Endothelial cell (in vitro differentiated cells): Measurements from ENCODE around the gene DHX35. TPM values are rescaled to one million over a fixed set of nuclear protein-coding genes. Genes with fewer than 3 reads are reported as not detected.

ENCODE experiments used
- DNase-seq: peaks from one replicate; pipeline ENCODE4 v3.0.0; 2021; ENCODE audit warnings: low spot score
- H3K27ac Mint-ChIP-seq: one replicate; pipeline ENCODE4 v1.8.0; 2021; ENCODE audit warnings: mixed read lengths, inconsistent platforms; ENCODE audit not compliant: unreplicated experiment
- H3K27me3 Mint-ChIP-seq: one replicate; pipeline ENCODE4 v1.8.0; 2021; ENCODE audit warnings: mild to moderate bottlenecking, moderate library complexity, mixed read lengths, inconsistent platforms; ENCODE audit not compliant: unreplicated experiment
- H3K36me3 Mint-ChIP-seq: one replicate; pipeline ENCODE4 v1.8.0; 2021; ENCODE audit warnings: mild to moderate bottlenecking, low read depth, mixed read lengths, inconsistent platforms; ENCODE audit not compliant: unreplicated experiment
- H3K4me1 Mint-ChIP-seq: one replicate; pipeline ENCODE4 v1.8.0; 2021; ENCODE audit warnings: mild to moderate bottlenecking, mixed read lengths, inconsistent platforms; ENCODE audit not compliant: unreplicated experiment
- H3K4me3 Mint-ChIP-seq: one replicate; pipeline ENCODE4 v1.8.0; 2021; ENCODE audit warnings: mild to moderate bottlenecking, mixed read lengths, inconsistent platforms; ENCODE audit not compliant: unreplicated experiment
- H3K9me3 Mint-ChIP-seq: one replicate; pipeline ENCODE4 v1.8.0; 2021; ENCODE audit warnings: mixed read lengths, inconsistent platforms; ENCODE audit not compliant: unreplicated experiment
- total RNA-seq: library from RNA; stranded (reverse); fragmentation: NEBNext Ultra II Directional; extraction: Animal tissue kit (Norgen Biotek cat#: 25700); gene quantifications from one replicate; pipeline ENCODE4 v1.2.1, GENCODE V29; 2021; ENCODE audit not compliant: unreplicated experiment
- TF ChIP-seq, protein P1 (sequence below): fragments of 200-600 bp; sonication (generic); IDR thresholded peaks from one replicate; pipeline ENCODE4 v1.5.0; 2021; ENCODE audit warnings: antibody characterized with exemption; ENCODE audit not compliant: unreplicated experiment

Gene DHX35
- total RNA-seq, 1 donor from 2014 or later = 10.5 TPM

DNA sequence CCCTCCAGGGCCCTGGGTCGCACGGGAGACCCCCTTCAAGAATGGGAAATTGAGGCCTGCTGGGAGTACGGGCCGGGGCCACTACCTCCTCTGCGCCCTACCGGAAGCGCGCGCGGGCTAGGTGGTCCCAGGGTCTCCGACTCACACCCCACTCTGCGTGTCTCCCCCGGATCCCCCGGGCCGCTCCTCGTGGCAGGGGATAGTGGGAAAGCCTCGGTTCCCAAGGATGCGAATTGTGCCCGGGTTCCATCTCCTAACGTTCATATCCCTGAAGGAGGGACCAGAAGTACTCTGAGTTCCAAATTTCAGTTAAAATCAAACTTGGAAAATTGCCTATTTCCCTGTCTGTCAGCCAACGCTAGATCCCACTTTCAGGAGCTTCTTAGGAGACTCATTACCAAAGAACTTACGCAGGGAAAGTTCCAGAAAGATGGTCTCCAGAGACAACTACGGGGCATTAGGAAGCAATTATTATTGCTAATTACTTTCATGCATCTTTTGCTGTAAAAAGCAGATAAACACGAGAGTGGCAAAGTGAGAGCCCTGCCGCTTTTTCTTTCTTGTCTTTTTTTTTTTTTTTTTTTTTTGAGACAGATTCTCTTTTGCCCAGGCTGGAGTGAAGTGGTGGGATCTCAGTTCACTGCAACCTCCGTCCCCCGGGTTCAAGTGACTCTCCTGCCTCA is 35.1 kb upstream of the DHX35 start:
- no peak for DNase-seq
- peaks cover 9% of the 10 kb centered on the region for H3K4me1 Mint-ChIP-seq
- H3K27me3 Mint-ChIP-seq = peaks cover 7% of the 10 kb centered on the region
- peaks cover 4% of the 10 kb centered on the region for H3K36me3 Mint-ChIP-seq
- no peaks in the 10 kb centered on the region for H3K9me3 Mint-ChIP-seq
- no peak overlapping the region for H3K27ac Mint-ChIP-seq
- peak overlapping the region; percentile 89 for H3K4me3 Mint-ChIP-seq
- TF ChIP-seq, protein P1, sequence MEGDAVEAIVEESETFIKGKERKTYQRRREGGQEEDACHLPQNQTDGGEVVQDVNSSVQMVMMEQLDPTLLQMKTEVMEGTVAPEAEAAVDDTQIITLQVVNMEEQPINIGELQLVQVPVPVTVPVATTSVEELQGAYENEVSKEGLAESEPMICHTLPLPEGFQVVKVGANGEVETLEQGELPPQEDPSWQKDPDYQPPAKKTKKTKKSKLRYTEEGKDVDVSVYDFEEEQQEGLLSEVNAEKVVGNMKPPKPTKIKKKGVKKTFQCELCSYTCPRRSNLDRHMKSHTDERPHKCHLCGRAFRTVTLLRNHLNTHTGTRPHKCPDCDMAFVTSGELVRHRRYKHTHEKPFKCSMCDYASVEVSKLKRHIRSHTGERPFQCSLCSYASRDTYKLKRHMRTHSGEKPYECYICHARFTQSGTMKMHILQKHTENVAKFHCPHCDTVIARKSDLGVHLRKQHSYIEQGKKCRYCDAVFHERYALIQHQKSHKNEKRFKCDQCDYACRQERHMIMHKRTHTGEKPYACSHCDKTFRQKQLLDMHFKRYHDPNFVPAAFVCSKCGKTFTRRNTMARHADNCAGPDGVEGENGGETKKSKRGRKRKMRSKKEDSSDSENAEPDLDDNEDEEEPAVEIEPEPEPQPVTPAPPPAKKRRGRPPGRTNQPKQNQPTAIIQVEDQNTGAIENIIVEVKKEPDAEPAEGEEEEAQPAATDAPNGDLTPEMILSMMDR = no peak

DNA sequence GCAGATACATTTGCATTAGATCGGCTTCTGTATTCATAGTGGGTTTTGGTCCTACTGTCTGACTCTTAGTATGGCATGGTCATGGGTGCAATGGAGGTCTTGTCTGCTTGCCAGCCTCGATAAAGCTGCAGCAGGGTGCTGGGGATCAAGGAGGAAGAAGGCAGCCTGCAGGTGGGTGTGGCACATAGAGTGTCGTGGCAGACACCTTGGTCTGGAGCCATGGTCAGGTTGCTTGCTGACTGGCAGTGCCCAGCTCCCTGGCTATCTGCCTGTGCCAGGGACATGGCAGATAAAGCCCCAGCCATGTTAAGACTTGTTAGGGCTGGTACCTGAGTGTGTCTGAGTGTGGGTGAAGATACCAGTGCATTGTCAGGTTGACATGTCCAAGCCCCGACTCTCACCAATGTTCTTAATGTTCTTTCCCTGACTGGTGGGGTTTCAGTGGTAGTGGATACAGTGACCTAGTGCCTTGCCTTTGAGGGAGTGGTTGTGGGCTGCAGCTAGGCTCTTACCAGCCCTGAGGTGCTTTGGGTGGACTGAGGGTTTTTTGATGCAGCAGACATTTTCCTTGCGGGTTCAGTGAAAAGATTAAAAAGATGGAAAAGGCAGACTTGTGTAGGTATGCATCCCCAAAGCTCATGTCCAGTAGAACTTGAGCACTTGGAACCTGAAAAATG is 34.1 kb upstream of the DHX35 start:
- H3K4me1 Mint-ChIP-seq = peaks cover 13% of the 10 kb centered on the region
- peaks cover 4% of the 10 kb centered on the region for H3K36me3 Mint-ChIP-seq
- no peaks in the 10 kb centered on the region for H3K9me3 Mint-ChIP-seq
- TF ChIP-seq, protein P1 = no peak
- DNase-seq = no peak
- peaks cover 7% of the 10 kb centered on the region for H3K27me3 Mint-ChIP-seq
- H3K4me3 Mint-ChIP-seq = peak overlapping the region; percentile 81
- H3K27ac Mint-ChIP-seq = no peak overlapping the region

DNA sequence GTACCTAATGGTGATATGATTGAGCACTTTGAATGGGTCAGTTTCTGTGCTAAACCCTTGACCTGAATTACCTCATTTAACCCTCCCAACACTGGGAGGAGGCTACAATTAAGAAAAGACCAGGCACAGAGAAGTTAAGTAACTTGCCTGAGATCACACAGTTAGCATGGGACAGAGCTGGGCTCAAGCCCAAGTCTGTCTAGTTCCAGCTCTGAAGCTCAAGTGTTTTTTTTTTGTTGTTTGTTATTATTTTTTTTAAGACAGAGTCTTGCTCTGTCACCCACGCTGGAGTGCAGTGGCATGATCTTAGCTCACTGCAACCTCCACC is 31.9 kb upstream of the DHX35 start:
- no peak overlapping the region for H3K4me3 Mint-ChIP-seq
- H3K9me3 Mint-ChIP-seq = no peaks in the 10 kb centered on the region
- H3K36me3 Mint-ChIP-seq = no peaks in the 10 kb centered on the region
- no peak for DNase-seq
- peaks cover 11% of the 10 kb centered on the region for H3K4me1 Mint-ChIP-seq
- H3K27ac Mint-ChIP-seq = no peak overlapping the region
- peaks cover 7% of the 10 kb centered on the region for H3K27me3 Mint-ChIP-seq
- TF ChIP-seq, protein P1 = no peak

DNA sequence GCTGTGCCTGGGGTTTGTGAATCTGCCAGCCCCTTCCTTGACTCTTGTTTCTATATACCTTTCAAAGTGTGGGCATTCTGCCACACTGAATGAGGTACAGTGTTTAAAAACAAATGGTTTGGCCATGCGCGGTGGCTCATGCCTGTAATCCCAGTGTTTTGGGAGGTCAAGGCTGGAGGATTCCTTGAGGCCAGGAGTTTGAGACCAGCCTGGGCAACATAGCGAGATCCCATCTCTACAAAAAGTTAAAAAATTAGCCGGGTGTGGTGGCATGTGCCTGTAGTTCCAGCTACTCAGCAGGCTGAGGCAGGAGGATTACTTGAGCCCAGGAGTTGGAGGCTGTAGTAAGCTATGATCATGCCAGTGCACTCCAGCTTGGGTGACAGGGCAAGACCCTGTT is 30.2 kb upstream of the DHX35 start:
- Mint-ChIP-seq H3K27me3 (peaks cover 7% of the 10 kb centered on the region), H3K4me3 (no peak overlapping the region), H3K9me3 (no peaks in the 10 kb centered on the region), H3K4me1 (peaks cover 22% of the 10 kb centered on the region), H3K36me3 (no peaks in the 10 kb centered on the region), H3K27ac (no peak overlapping the region)
- no peak for DNase-seq
- TF ChIP-seq, protein P1 = no peak

DNA sequence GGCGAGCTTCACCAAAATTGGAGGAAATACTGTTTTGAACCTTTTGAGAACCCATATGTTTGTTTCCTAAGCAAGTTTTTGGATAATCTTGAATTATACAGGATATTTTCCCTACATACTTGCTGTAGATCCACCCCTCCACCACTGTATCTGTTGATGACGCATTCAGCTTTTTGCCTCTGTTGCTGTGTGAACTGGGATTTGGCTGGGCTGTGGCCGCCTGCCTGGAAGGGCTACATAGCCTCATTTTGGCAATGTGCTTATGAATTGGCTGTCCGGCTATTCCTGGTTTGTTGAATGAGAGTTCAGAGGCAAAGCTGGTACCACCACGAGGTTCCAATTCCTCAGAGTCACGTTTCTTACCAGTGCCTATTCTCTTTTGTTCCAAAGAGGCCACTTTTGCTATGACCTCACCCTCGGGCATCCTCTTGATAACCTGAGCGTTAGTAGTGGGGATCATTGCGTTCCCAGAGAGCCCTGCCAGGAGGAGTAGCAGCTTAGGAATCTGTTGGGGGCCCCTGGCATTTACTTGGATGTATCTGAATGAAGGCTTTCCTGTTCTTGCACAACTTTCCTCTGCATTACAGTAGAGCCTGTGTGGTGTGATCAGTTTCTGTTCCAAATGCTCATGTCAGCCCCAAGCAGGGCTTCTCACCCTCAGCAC is 29.6 kb upstream of the DHX35 start:
- Mint-ChIP-seq H3K36me3 (no peaks in the 10 kb centered on the region), H3K9me3 (no peaks in the 10 kb centered on the region), H3K27ac (peak overlapping the region; percentile 64), H3K27me3 (peaks cover 5% of the 10 kb centered on the region), H3K4me1 (peaks cover 24% of the 10 kb centered on the region), H3K4me3 (no peak overlapping the region)
- TF ChIP-seq, protein P1 = no peak
- DNase-seq = no peak
